ENCODE measurements around the gene WNT7B. TPM values are rescaled to one million over a fixed set of nuclear protein-coding genes. Genes with fewer than 3 reads are reported as not detected.

WNT7B gene
- total RNA-seq, 1 experiment from 2014 or later: 0.33 TPM

DNA sequence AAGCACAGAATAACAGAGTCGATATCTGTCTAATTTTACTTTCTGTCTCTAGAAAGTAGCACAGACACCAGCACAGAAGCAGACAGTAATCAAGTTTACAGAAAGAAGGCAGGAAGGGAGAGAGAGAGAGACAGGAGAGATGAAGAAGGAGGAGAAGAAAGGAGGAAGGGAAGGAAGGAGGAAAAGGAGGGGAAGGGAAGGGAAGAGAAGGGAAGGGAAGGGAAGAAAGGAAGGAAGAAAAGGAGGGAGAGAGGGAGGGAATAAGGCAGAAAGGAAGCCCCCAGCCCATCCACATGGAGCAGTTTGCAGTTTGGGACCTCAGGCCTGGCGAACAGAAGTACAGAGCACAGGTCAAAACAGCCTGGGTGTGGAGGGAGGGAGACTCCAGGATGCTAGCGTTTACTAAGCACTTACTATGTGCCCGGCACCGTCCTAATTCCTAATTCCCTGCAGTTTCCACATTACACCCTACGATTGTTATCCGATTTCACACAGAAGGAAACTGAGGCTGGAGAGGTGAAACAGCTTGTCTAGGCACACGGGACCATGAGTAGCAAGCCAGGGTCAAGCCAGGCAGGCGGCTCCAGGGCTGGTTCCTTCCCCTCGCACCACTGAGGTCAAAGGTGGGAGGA, 46.0 kb upstream of the WNT7B start:
- DNase-seq (ENCODE audit: low spot score): peak; percentile 7
- POLR2A ChIA-PET: no interaction called here
- Mint-ChIP-seq H3K27me3 (ENCODE audit: low read depth) (peaks cover 40% of the 10 kb centered on the region), H3K27ac (no peak overlapping the region), H3K4me1 (peaks cover 10% of the 10 kb centered on the region), H3K36me3 (no peaks in the 10 kb centered on the region), H3K4me3 (no peak overlapping the region), H3K9me3 (no peaks in the 10 kb centered on the region)
- no peak for TF ChIP-seq NR1H2 (CRISPR knock-in tag; IDR thresholded peaks at IDR 0.05)
- TF ChIP-seq, protein P1, sequence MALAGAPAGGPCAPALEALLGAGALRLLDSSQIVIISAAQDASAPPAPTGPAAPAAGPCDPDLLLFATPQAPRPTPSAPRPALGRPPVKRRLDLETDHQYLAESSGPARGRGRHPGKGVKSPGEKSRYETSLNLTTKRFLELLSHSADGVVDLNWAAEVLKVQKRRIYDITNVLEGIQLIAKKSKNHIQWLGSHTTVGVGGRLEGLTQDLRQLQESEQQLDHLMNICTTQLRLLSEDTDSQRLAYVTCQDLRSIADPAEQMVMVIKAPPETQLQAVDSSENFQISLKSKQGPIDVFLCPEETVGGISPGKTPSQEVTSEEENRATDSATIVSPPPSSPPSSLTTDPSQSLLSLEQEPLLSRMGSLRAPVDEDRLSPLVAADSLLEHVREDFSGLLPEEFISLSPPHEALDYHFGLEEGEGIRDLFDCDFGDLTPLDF (CRISPR knock-in tag; IDR thresholded peaks at IDR 0.05): no peak
- no peak for TF ChIP-seq NR2C2 (CRISPR knock-in tag; IDR thresholded peaks at IDR 0.05)
- no peak for TF ChIP-seq ZSCAN18 (CRISPR knock-in tag; IDR thresholded peaks at IDR 0.05)
- CTCF ChIA-PET: no interaction called here
- no peak for ATAC-seq

DNA sequence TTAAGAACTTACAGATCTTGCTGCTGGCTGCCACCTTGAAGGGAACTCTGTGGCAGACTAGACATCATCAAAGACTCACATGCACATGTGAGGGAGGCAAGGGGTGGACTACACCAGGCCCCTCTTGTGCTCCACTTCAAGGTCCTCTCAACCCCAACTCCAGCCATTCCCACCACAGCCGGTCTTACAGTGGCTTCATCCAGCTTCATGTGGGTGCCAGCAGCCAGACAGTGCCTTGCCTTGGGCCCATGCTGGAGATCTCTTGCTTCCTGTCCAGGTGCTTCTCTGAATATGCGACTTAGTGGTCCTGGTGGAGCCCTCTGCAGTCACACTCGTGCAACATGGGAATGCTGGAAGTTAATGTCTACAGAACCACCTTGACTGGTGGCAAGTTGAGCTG, 44.6 kb upstream of the WNT7B start:
- DNase-seq (ENCODE audit: low spot score) (peak; percentile 4), ATAC-seq (no peak)
- H3K4me3 Mint-ChIP-seq: no peak overlapping the region
- H3K27ac Mint-ChIP-seq: no peak overlapping the region
- H3K36me3 Mint-ChIP-seq: no peaks in the 10 kb centered on the region
- CTCF ChIA-PET: interaction anchor here (0.7 to 1.6 kb wide), 5 partner anchors 14 to 27 kb away, joined by 3 to 11 read pairs (median 3); no protein-coding TSS in a partner anchor
- peaks cover 3% of the 10 kb centered on the region for H3K4me1 Mint-ChIP-seq
- H3K27me3 Mint-ChIP-seq (ENCODE audit: low read depth): peaks cover 31% of the 10 kb centered on the region
- no peaks in the 10 kb centered on the region for H3K9me3 Mint-ChIP-seq
- no peak for TF ChIP-seq ZNF121 (CRISPR knock-in tag; IDR thresholded peaks at IDR 0.05)
- TF ChIP-seq TP53 (CRISPR knock-in tag; IDR thresholded peaks at IDR 0.05): no peak
- TF ChIP-seq TEAD1 (CRISPR knock-in tag; IDR thresholded peaks at IDR 0.05): no peak
- TF ChIP-seq ZNF232 (CRISPR knock-in tag; IDR thresholded peaks at IDR 0.05): no peak
- no peak for TF ChIP-seq JAZF1 (CRISPR knock-in tag; IDR thresholded peaks at IDR 0.05)
- no peak for TF ChIP-seq ARID4B (CRISPR knock-in tag; IDR thresholded peaks at IDR 0.05; ENCODE audit: borderline replicate concordance)
- TF ChIP-seq, protein P2, sequence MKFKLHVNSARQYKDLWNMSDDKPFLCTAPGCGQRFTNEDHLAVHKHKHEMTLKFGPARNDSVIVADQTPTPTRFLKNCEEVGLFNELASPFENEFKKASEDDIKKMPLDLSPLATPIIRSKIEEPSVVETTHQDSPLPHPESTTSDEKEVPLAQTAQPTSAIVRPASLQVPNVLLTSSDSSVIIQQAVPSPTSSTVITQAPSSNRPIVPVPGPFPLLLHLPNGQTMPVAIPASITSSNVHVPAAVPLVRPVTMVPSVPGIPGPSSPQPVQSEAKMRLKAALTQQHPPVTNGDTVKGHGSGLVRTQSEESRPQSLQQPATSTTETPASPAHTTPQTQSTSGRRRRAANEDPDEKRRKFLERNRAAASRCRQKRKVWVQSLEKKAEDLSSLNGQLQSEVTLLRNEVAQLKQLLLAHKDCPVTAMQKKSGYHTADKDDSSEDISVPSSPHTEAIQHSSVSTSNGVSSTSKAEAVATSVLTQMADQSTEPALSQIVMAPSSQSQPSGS (CRISPR knock-in tag; IDR thresholded peaks at IDR 0.05; ENCODE audit: borderline replicate concordance, low read depth): no peak
- no peak for TF ChIP-seq ATF1 (CRISPR knock-in tag; IDR thresholded peaks at IDR 0.05)
- no peak for TF ChIP-seq HMGA2 (CRISPR knock-in tag; IDR thresholded peaks at IDR 0.05)
- TF ChIP-seq FOXJ3 (CRISPR knock-in tag; IDR thresholded peaks at IDR 0.05; ENCODE audit: borderline replicate concordance): no peak
- POLR2A ChIA-PET: no interaction called here

GRCh38 chr22:46019351-46019750, 42.4 kb upstream of the WNT7B start:
- H3K4me3 Mint-ChIP-seq: no peak overlapping the region
- H3K9me3 Mint-ChIP-seq: no peaks in the 10 kb centered on the region
- POLR2A ChIA-PET: no interaction called here
- peaks cover 11% of the 10 kb centered on the region for H3K27me3 Mint-ChIP-seq (ENCODE audit: low read depth)
- ATAC-seq (no peak), DNase-seq (ENCODE audit: low spot score) (peak; percentile 8)
- H3K36me3 Mint-ChIP-seq: no peaks in the 10 kb centered on the region
- CTCF ChIA-PET: interaction anchor here (7.0 kb wide), 1 partner anchor 13 kb away, joined by 55 read pairs; no protein-coding TSS in a partner anchor
- H3K4me1 Mint-ChIP-seq: peaks cover 7% of the 10 kb centered on the region; the same call in 1 of the 2 replicates
- 0 out of 2 replicates have a peak overlapping the region, but pooled peaks have one; percentile 71 for H3K27ac Mint-ChIP-seq
- TF ChIP-seq ZNF396 (CRISPR knock-in tag; IDR thresholded peaks at IDR 0.05; ENCODE audit: borderline replicate concordance) (no peak), AFF4 (CRISPR knock-in tag; IDR thresholded peaks at IDR 0.05; ENCODE audit: borderline replicate concordance) (no peak), ATF6 (CRISPR knock-in tag; IDR thresholded peaks at IDR 0.05) (no peak), MXD4 (CRISPR knock-in tag; IDR thresholded peaks at IDR 0.05; ENCODE audit: borderline replicate concordance) (no peak)
